Liver (tissue), 3 donors: ENCODE data around the gene RSAD2.
A peak's percentile ranks its signal among the peaks of the same experiment; 100 is the strongest.

Experiments
- CTCF ChIP-seq: fragments of 150-350 bp; IDR thresholded peaks from 2 replicates; pipeline ENCODE4 v1.5.1; 2017; ENCODE audit warnings: improper control_type of control experiment, low read depth, low read length; ENCODE audit not compliant: missing input control
- GABPA ChIP-seq, 2 donors: IDR thresholded peaks in 1 of 2; conservative IDR thresholded peaks in 1 of 2; 2 replicates each; pipeline ENCODE4 v1.6.1; 2016; ENCODE audit warnings: antibody characterized with exemption in 2 of 2, mild to moderate bottlenecking in 1 of 2, moderate library complexity in 1 of 2
- HNF4G ChIP-seq: IDR thresholded peaks from 2 replicates; pipeline ENCODE4 v1.6.1; 2016; ENCODE audit warnings: antibody characterized with exemption
- MAX ChIP-seq: IDR thresholded peaks from 2 replicates; pipeline ENCODE4 v1.6.1; 2016; ENCODE audit warnings: antibody characterized with exemption
- RAD21 ChIP-seq, 2 donors: IDR thresholded peaks; 2 replicates each; pipeline ENCODE4 v1.6.1; 2016; ENCODE audit warnings: antibody characterized with exemption in 2 of 2, mild to moderate bottlenecking in 2 of 2
- REST ChIP-seq: IDR thresholded peaks from 2 replicates; pipeline ENCODE4 v1.6.1; 2016; ENCODE audit warnings: antibody characterized with exemption, mild to moderate bottlenecking
- RXRA ChIP-seq, 2 donors: IDR thresholded peaks; 2 replicates each; pipeline ENCODE4 v1.6.1; 2017 to 2018; ENCODE audit warnings: antibody characterized with exemption in 2 of 2, mild to moderate bottlenecking in 1 of 2
- TAF1 ChIP-seq: conservative IDR thresholded peaks from 2 replicates; pipeline ENCODE4 v1.6.1; 2016; ENCODE audit warnings: antibody characterized with exemption, mild to moderate bottlenecking
- YY1 ChIP-seq: IDR thresholded peaks from 2 replicates; pipeline ENCODE4 v1.6.1; 2016; ENCODE audit warnings: antibody characterized with exemption, mild to moderate bottlenecking
- donor health status: healthy.
- donor health status: healthy.

GRCh38 chr2:6828299-6828584, 49.3 kb upstream of the RSAD2 start:
- TF ChIP-seq MAX (no peak), GABPA (IDR thresholded peaks at IDR 0.05 in 1 of 2, conservative IDR thresholded peaks at IDR 0.05 in 1 of 2) (no peak), CTCF (peak; percentile 38), REST (no peak), HNF4G (no peak), RAD21 (IDR thresholded peaks at IDR 0.05) (peak; percentile 69 to 75), YY1 (no peak), RXRA (IDR thresholded peaks at IDR 0.05) (no peak), TAF1 (no peak)
